ENCODE measurements around the gene GOLGA8S.
"Not testable (repeated sequence)": the region's sequence is repeated elsewhere in the genome, so short reads cannot be mapped to it uniquely, and the experiment has no call there.

The GOLGA8S gene
- 0 reads per million in 3 donors for total RNA-seq

GRCh38 chr15:23354448-23354847, at the start of gene GOLGA8S:
Gene GOLGA8S, plus strand, starts transcription at chr15:23354748. Its CDS starts 62 bp downstream, at chr15:23354810.
- H3K36me3 ChIP-seq (ENCODE audit: control insufficient read depth, insufficient read depth, low read length); H3K27me3 ChIP-seq (replicated peaks; ENCODE audit: control insufficient read depth, insufficient read depth, low read length, poor library complexity, severe bottlenecking); H3K27ac ChIP-seq (ENCODE audit: insufficient read depth, low read length, poor library complexity, severe bottlenecking); H3K4me3 ChIP-seq (ENCODE audit: insufficient read depth, low read depth, low read length, poor library complexity, severe bottlenecking); H3K9me3 ChIP-seq (ENCODE audit: control insufficient read depth, low read length); H3K4me1 ChIP-seq (ENCODE audit: control insufficient read depth, insufficient read depth, low read length, poor library complexity, severe bottlenecking); DNase-seq: not testable (repeated sequence)

- H3K27ac ChIP-seq (ENCODE audit: insufficient read depth, low read length, poor library complexity, severe bottlenecking); H3K4me3 ChIP-seq (ENCODE audit: insufficient read depth, low read depth, low read length, poor library complexity, severe bottlenecking); DNase-seq; H3K9me3 ChIP-seq (ENCODE audit: control insufficient read depth, low read length); H3K27me3 ChIP-seq (replicated peaks; ENCODE audit: control insufficient read depth, insufficient read depth, low read length, poor library complexity, severe bottlenecking); H3K4me1 ChIP-seq (ENCODE audit: control insufficient read depth, insufficient read depth, low read length, poor library complexity, severe bottlenecking); H3K36me3 ChIP-seq (ENCODE audit: control insufficient read depth, insufficient read depth, low read length): not testable (repeated sequence)
Observed at GRCh38 chr15:23304805-23305204, 49.7 kb upstream of the GOLGA8S start.

GRCh38 chr15:23305921-23306320, 48.6 kb upstream of the GOLGA8S start:
- not testable (repeated sequence) for H3K36me3 ChIP-seq (ENCODE audit: control insufficient read depth, insufficient read depth, low read length); H3K9me3 ChIP-seq (ENCODE audit: control insufficient read depth, low read length); DNase-seq; H3K27me3 ChIP-seq (replicated peaks; ENCODE audit: control insufficient read depth, insufficient read depth, low read length, poor library complexity, severe bottlenecking); H3K27ac ChIP-seq (ENCODE audit: insufficient read depth, low read length, poor library complexity, severe bottlenecking); H3K4me3 ChIP-seq (ENCODE audit: insufficient read depth, low read depth, low read length, poor library complexity, severe bottlenecking); H3K4me1 ChIP-seq (ENCODE audit: control insufficient read depth, insufficient read depth, low read length, poor library complexity, severe bottlenecking)

- H3K27me3 ChIP-seq (replicated peaks; ENCODE audit: control insufficient read depth, insufficient read depth, low read length, poor library complexity, severe bottlenecking); DNase-seq; H3K4me1 ChIP-seq (ENCODE audit: control insufficient read depth, insufficient read depth, low read length, poor library complexity, severe bottlenecking); H3K36me3 ChIP-seq (ENCODE audit: control insufficient read depth, insufficient read depth, low read length); H3K9me3 ChIP-seq (ENCODE audit: control insufficient read depth, low read length); H3K27ac ChIP-seq (ENCODE audit: insufficient read depth, low read length, poor library complexity, severe bottlenecking); H3K4me3 ChIP-seq (ENCODE audit: insufficient read depth, low read depth, low read length, poor library complexity, severe bottlenecking): not testable (repeated sequence)
Observed at GRCh38 chr15:23311233-23311632, 43.3 kb upstream of the GOLGA8S start.

- H3K4me1 ChIP-seq (ENCODE audit: control insufficient read depth, insufficient read depth, low read length, poor library complexity, severe bottlenecking); DNase-seq; H3K27me3 ChIP-seq (replicated peaks; ENCODE audit: control insufficient read depth, insufficient read depth, low read length, poor library complexity, severe bottlenecking); H3K4me3 ChIP-seq (ENCODE audit: insufficient read depth, low read depth, low read length, poor library complexity, severe bottlenecking); H3K27ac ChIP-seq (ENCODE audit: insufficient read depth, low read length, poor library complexity, severe bottlenecking); H3K36me3 ChIP-seq (ENCODE audit: control insufficient read depth, insufficient read depth, low read length); H3K9me3 ChIP-seq (ENCODE audit: control insufficient read depth, low read length): not testable (repeated sequence)
Observed at GRCh38 chr15:23334096-23334495, 20.5 kb upstream of the GOLGA8S start, which contains the start of gene GOLGA6L26. Gene GOLGA6L26, minus strand, starts transcription at chr15:23334196. Its CDS starts 61 bp downstream, at chr15:23334135.

- H3K36me3 ChIP-seq (ENCODE audit: control insufficient read depth, insufficient read depth, low read length); H3K4me1 ChIP-seq (ENCODE audit: control insufficient read depth, insufficient read depth, low read length, poor library complexity, severe bottlenecking); H3K27ac ChIP-seq (ENCODE audit: insufficient read depth, low read length, poor library complexity, severe bottlenecking); H3K4me3 ChIP-seq (ENCODE audit: insufficient read depth, low read depth, low read length, poor library complexity, severe bottlenecking); H3K9me3 ChIP-seq (ENCODE audit: control insufficient read depth, low read length); DNase-seq; H3K27me3 ChIP-seq (replicated peaks; ENCODE audit: control insufficient read depth, insufficient read depth, low read length, poor library complexity, severe bottlenecking): not testable (repeated sequence)
Observed at GRCh38 chr15:23362622-23363021, 8.1 kb downstream of the GOLGA8S start.

GRCh38 chr15:23364261-23364660, 9.7 kb downstream of the GOLGA8S start:
- not testable (repeated sequence) for H3K36me3 ChIP-seq (ENCODE audit: control insufficient read depth, insufficient read depth, low read length); H3K9me3 ChIP-seq (ENCODE audit: control insufficient read depth, low read length); H3K27ac ChIP-seq (ENCODE audit: insufficient read depth, low read length, poor library complexity, severe bottlenecking); H3K4me1 ChIP-seq (ENCODE audit: control insufficient read depth, insufficient read depth, low read length, poor library complexity, severe bottlenecking); H3K4me3 ChIP-seq (ENCODE audit: insufficient read depth, low read depth, low read length, poor library complexity, severe bottlenecking); DNase-seq; H3K27me3 ChIP-seq (replicated peaks; ENCODE audit: control insufficient read depth, insufficient read depth, low read length, poor library complexity, severe bottlenecking)

- H3K4me3 ChIP-seq (ENCODE audit: insufficient read depth, low read depth, low read length, poor library complexity, severe bottlenecking): no peak overlapping the region
- no peak for DNase-seq
Observed at GRCh38 chr15:23370578-23370977, 16.0 kb downstream of the GOLGA8S start.

GRCh38 chr15:23371134-23371533, 16.6 kb downstream of the GOLGA8S start:
- H3K27ac ChIP-seq (ENCODE audit: insufficient read depth, low read length, poor library complexity, severe bottlenecking); H3K27me3 ChIP-seq (replicated peaks; ENCODE audit: control insufficient read depth, insufficient read depth, low read length, poor library complexity, severe bottlenecking); DNase-seq; H3K9me3 ChIP-seq (ENCODE audit: control insufficient read depth, low read length); H3K4me3 ChIP-seq (ENCODE audit: insufficient read depth, low read depth, low read length, poor library complexity, severe bottlenecking); H3K36me3 ChIP-seq (ENCODE audit: control insufficient read depth, insufficient read depth, low read length); H3K4me1 ChIP-seq (ENCODE audit: control insufficient read depth, insufficient read depth, low read length, poor library complexity, severe bottlenecking): not testable (repeated sequence)

More at GRCh38 chr15:23370578-23370977, 16.0 kb downstream of the GOLGA8S start:
- H3K27me3 ChIP-seq (replicated peaks; ENCODE audit: control insufficient read depth, insufficient read depth, low read length, poor library complexity, severe bottlenecking): no peaks in the 10 kb centered on the region
- H3K9me3 ChIP-seq (ENCODE audit: control insufficient read depth, low read length): no peaks in the 10 kb centered on the region
- no peaks in the 10 kb centered on the region for H3K4me1 ChIP-seq (ENCODE audit: control insufficient read depth, insufficient read depth, low read length, poor library complexity, severe bottlenecking)
- no peaks in the 10 kb centered on the region for H3K36me3 ChIP-seq (ENCODE audit: control insufficient read depth, insufficient read depth, low read length)
- H3K27ac ChIP-seq (ENCODE audit: insufficient read depth, low read length, poor library complexity, severe bottlenecking): no peak overlapping the region

GRCh38 chr15:23371868-23372267, 17.3 kb downstream of the GOLGA8S start:
- H3K27me3 ChIP-seq (replicated peaks; ENCODE audit: control insufficient read depth, insufficient read depth, low read length, poor library complexity, severe bottlenecking); H3K27ac ChIP-seq (ENCODE audit: insufficient read depth, low read length, poor library complexity, severe bottlenecking); H3K9me3 ChIP-seq (ENCODE audit: control insufficient read depth, low read length); H3K36me3 ChIP-seq (ENCODE audit: control insufficient read depth, insufficient read depth, low read length); H3K4me1 ChIP-seq (ENCODE audit: control insufficient read depth, insufficient read depth, low read length, poor library complexity, severe bottlenecking); H3K4me3 ChIP-seq (ENCODE audit: insufficient read depth, low read depth, low read length, poor library complexity, severe bottlenecking); DNase-seq: not testable (repeated sequence)

GRCh38 chr15:23372284-23372683, 17.7 kb downstream of the GOLGA8S start:
- no peak overlapping the region for H3K27ac ChIP-seq (ENCODE audit: insufficient read depth, low read length, poor library complexity, severe bottlenecking)
- no peaks in the 10 kb centered on the region for H3K36me3 ChIP-seq (ENCODE audit: control insufficient read depth, insufficient read depth, low read length)
- H3K4me3 ChIP-seq (ENCODE audit: insufficient read depth, low read depth, low read length, poor library complexity, severe bottlenecking): no peak overlapping the region
- H3K9me3 ChIP-seq (ENCODE audit: control insufficient read depth, low read length): no peaks in the 10 kb centered on the region
- DNase-seq: no peak
- no peaks in the 10 kb centered on the region for H3K4me1 ChIP-seq (ENCODE audit: control insufficient read depth, insufficient read depth, low read length, poor library complexity, severe bottlenecking)
- H3K27me3 ChIP-seq (replicated peaks; ENCODE audit: control insufficient read depth, insufficient read depth, low read length, poor library complexity, severe bottlenecking): no peaks in the 10 kb centered on the region

Data from effector memory CD4-positive, alpha-beta T cell (primary cell).